ENCODE measurements around the gene KMT5B.
A peak's percentile ranks its signal among the peaks of the same experiment; 100 is the strongest.

KMT5B gene

DNA sequence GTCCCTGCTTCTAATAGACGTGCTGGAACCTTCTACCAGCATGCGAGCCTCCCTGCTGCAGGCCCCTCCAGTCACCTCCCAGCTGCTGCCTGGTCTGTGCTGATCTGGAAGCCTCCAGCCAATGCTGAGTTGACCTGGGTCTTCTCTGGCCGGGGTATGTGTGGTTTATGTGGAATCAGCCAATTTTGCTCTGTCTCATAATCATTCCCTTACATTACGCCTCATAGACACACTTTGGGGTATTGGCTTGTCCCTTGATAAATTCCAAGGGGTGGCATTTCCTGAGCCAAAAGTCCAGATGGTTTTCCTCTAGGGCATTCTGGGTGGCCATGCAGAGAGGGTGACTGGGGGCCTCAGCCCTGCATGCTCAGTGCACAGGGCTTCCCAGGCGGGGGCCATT lies 8.3 kb upstream of the KMT5B start:
- Histone ChIP-seq H3K18ac (ENCODE audit: low read depth in 1 of 2, low read length in 2 of 2) (no peak overlapping the region), H2BK5ac (ENCODE audit: low read depth, low read length, poor library complexity, severe bottlenecking) (no peak overlapping the region), H2AK5ac (ENCODE audit: low read length, severe bottlenecking) (no peak overlapping the region), H3K9ac (ENCODE audit: low read length) (no peak overlapping the region), H3K27me3 (ENCODE audit: control insufficient read depth in 1 of 2, insufficient read depth in 1 of 2, low read length in 2 of 2) (peaks cover 29 to 39% of the 10 kb centered on the region in 2 experiments), H2BK12ac (ENCODE audit: low read length in 2 of 2) (no peak overlapping the region), H3K14ac (ENCODE audit: low read length in 2 of 2) (no peak overlapping the region), H3K27ac (ENCODE audit: low read length, poor library complexity, severe bottlenecking) (no peak overlapping the region), H3K36me3 (ENCODE audit: control insufficient read depth in 1 of 2, insufficient read depth in 2 of 2, low read depth in 1 of 2, low read length in 2 of 2) (no peaks in the 10 kb centered on the region), H4K8ac (ENCODE audit: low read length) (no peak overlapping the region), H3K4me3 (ENCODE audit: insufficient read depth in 1 of 2, low read depth in 1 of 2, low read length in 2 of 2) (no peak overlapping the region), H2BK15ac (ENCODE audit: low read depth, poor library complexity, severe bottlenecking) (no peak overlapping the region), H3K23ac (ENCODE audit: low read length in 2 of 2) (no peak overlapping the region), H3K9me3 (ENCODE audit: control insufficient read depth, low read length) (peaks cover 9% of the 10 kb centered on the region), H2AFZ (ENCODE audit: low read depth, low read length) (no peak overlapping the region), H2BK120ac (ENCODE audit: low read depth, low read length) (no peak overlapping the region), H3K4ac (ENCODE audit: low read depth in 1 of 2, low read length in 2 of 2) (no peak overlapping the region), H3K4me1 (ENCODE audit: control insufficient read depth, insufficient read depth, low read depth, low read length) (peaks cover 3% of the 10 kb centered on the region), H4K91ac (ENCODE audit: low read length) (no peak overlapping the region), H3K79me1 (replicated peaks; ENCODE audit: low read length, poor library complexity, severe bottlenecking) (no peaks in the 10 kb centered on the region), H3K4me2 (ENCODE audit: low read length, poor library complexity, severe bottlenecking) (no peak overlapping the region)
- DNase-seq, result no peak
- 93% methylated on average over 4 of the region's 5 CpGs for WGBS

- Histone ChIP-seq H3K4me2 (ENCODE audit: low read length, poor library complexity, severe bottlenecking) (no peak overlapping the region), H2BK15ac (ENCODE audit: low read depth, poor library complexity, severe bottlenecking) (no peak overlapping the region), H3K9me3 (ENCODE audit: control insufficient read depth, low read length) (no peaks in the 10 kb centered on the region), H2BK5ac (ENCODE audit: low read depth, low read length, poor library complexity, severe bottlenecking) (no peak overlapping the region), H3K36me3 (ENCODE audit: control insufficient read depth in 1 of 2, insufficient read depth in 2 of 2, low read depth in 1 of 2, low read length in 2 of 2) (no peaks in the 10 kb centered on the region), H3K27me3 (ENCODE audit: control insufficient read depth in 1 of 2, insufficient read depth in 1 of 2, low read length in 2 of 2) (peaks cover 17 to 46% of the 10 kb centered on the region in 2 experiments), H3K79me1 (replicated peaks; ENCODE audit: low read length, poor library complexity, severe bottlenecking) (peaks cover 5% of the 10 kb centered on the region), H4K8ac (ENCODE audit: low read length) (no peak overlapping the region), H2AK5ac (ENCODE audit: low read length, severe bottlenecking) (peak overlapping the region; percentile 26), H3K27ac (ENCODE audit: low read length, poor library complexity, severe bottlenecking) (no peak overlapping the region), H3K4me1 (ENCODE audit: control insufficient read depth, insufficient read depth, low read depth, low read length) (peaks cover 17% of the 10 kb centered on the region), H3K9ac (ENCODE audit: low read length) (no peak overlapping the region), H3K4me3 (ENCODE audit: insufficient read depth in 1 of 2, low read depth in 1 of 2, low read length in 2 of 2) (no peak overlapping the region), H2BK12ac (ENCODE audit: low read length in 2 of 2) (no peak overlapping the region), H4K91ac (ENCODE audit: low read length) (no peak overlapping the region), H2AFZ (ENCODE audit: low read depth, low read length) (no peak overlapping the region), H3K14ac (ENCODE audit: low read length in 2 of 2) (no peak overlapping the region), H2BK120ac (ENCODE audit: low read depth, low read length) (no peak overlapping the region), H3K23ac (ENCODE audit: low read length in 2 of 2) (no peak overlapping the region), H3K18ac (ENCODE audit: low read depth in 1 of 2, low read length in 2 of 2) (no peak overlapping the region), H3K4ac (ENCODE audit: low read depth in 1 of 2, low read length in 2 of 2) (no peak overlapping the region)
- no peak for DNase-seq
- 89% methylated on average over 22 of the region's 22 CpGs for WGBS
Observed at GRCh38 chr11:68216171-68216938, 3.3 kb upstream of the KMT5B start.

DNA sequence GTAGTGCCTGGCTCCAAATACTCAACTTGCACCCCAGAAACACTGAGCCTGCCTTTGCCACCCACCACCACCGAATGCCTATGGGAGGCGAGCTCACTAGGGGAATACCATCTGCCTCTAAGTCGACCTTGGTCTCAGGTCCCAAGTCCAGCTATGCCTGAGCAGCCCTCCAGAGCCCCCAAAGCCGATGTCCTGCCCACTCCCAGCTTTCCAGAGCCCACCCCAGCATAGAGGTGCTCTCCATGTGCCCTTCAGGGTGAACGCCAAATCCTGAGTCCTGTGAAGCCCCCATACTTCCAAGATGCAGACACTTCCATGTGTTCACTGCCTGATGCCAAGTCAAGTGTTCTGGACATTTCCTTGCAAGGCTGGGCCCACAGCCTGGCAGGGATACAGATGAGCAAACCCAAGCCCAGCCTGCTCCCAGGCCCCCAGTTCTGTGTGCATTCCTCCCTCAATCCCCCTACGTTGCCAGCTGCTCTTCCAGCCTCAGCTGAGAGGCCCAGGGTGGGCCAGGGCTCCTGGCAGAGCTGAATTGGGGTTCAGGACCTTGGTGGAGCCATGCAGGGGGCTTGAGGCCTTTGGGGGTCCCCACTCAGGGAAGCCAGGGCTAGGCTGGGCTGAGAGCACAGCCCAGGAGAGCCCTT lies 2.6 kb upstream of the KMT5B start:
- Histone ChIP-seq H2BK15ac (ENCODE audit: low read depth, poor library complexity, severe bottlenecking) (peak overlapping the region; percentile 48), H2BK5ac (ENCODE audit: low read depth, low read length, poor library complexity, severe bottlenecking) (no peak overlapping the region), H4K91ac (ENCODE audit: low read length) (no peak overlapping the region), H3K4me1 (ENCODE audit: control insufficient read depth, insufficient read depth, low read depth, low read length) (peaks cover 17% of the 10 kb centered on the region), H3K4me3 (ENCODE audit: insufficient read depth in 1 of 2, low read depth in 1 of 2, low read length in 2 of 2) (no peak overlapping the region), H3K27ac (ENCODE audit: low read length, poor library complexity, severe bottlenecking) (no peak overlapping the region), H2BK120ac (ENCODE audit: low read depth, low read length) (no peak overlapping the region), H4K8ac (ENCODE audit: low read length) (no peak overlapping the region), H3K9me3 (ENCODE audit: control insufficient read depth, low read length) (no peaks in the 10 kb centered on the region), H3K9ac (ENCODE audit: low read length) (no peak overlapping the region), H3K18ac (ENCODE audit: low read depth in 1 of 2, low read length in 2 of 2) (no peak overlapping the region), H2AFZ (ENCODE audit: low read depth, low read length) (no peak overlapping the region), H2BK12ac (ENCODE audit: low read length in 2 of 2) (no peak overlapping the region), H3K4me2 (ENCODE audit: low read length, poor library complexity, severe bottlenecking) (no peak overlapping the region), H3K14ac (ENCODE audit: low read length in 2 of 2) (peak overlapping the region in 1 of 2 experiments; percentile 79), H3K79me1 (replicated peaks; ENCODE audit: low read length, poor library complexity, severe bottlenecking) (peaks cover 5% of the 10 kb centered on the region), H3K36me3 (ENCODE audit: control insufficient read depth in 1 of 2, insufficient read depth in 2 of 2, low read depth in 1 of 2, low read length in 2 of 2) (no peaks in the 10 kb centered on the region), H2AK5ac (ENCODE audit: low read length, severe bottlenecking) (peak overlapping the region; percentile 26), H3K27me3 (ENCODE audit: control insufficient read depth in 1 of 2, insufficient read depth in 1 of 2, low read length in 2 of 2) (peaks cover 16 to 46% of the 10 kb centered on the region in 2 experiments), H3K23ac (ENCODE audit: low read length in 2 of 2) (no peak overlapping the region), H3K4ac (ENCODE audit: low read depth in 1 of 2, low read length in 2 of 2) (no peak overlapping the region)
- 77% methylated on average over 6 of the region's 6 CpGs for WGBS
- DNase-seq, result no peak

GRCh38 chr11:68215087-68215445 lies 2.0 kb upstream of the KMT5B start:
- peaks cover 19% of the 10 kb centered on the region for H3K4me1 ChIP-seq (ENCODE audit: control insufficient read depth, insufficient read depth, low read depth, low read length)
- no peak overlapping the region for H4K8ac ChIP-seq (ENCODE audit: low read length)
- no peak overlapping the region for H3K4me3 ChIP-seq (ENCODE audit: insufficient read depth in 1 of 2, low read depth in 1 of 2, low read length in 2 of 2)
- 83% methylated on average over 15 of the region's 15 CpGs for WGBS
- H2BK120ac ChIP-seq (ENCODE audit: low read depth, low read length), result no peak overlapping the region
- no peak overlapping the region for H2BK15ac ChIP-seq (ENCODE audit: low read depth, poor library complexity, severe bottlenecking)
- no peak overlapping the region for H3K4me2 ChIP-seq (ENCODE audit: low read length, poor library complexity, severe bottlenecking)
- peak overlapping the region; percentile 49 for H2AK5ac ChIP-seq (ENCODE audit: low read length, severe bottlenecking)
- no peaks in the 10 kb centered on the region for H3K36me3 ChIP-seq (ENCODE audit: control insufficient read depth in 1 of 2, insufficient read depth in 2 of 2, low read depth in 1 of 2, low read length in 2 of 2)
- H3K79me1 ChIP-seq (replicated peaks; ENCODE audit: low read length, poor library complexity, severe bottlenecking), result peaks cover 5% of the 10 kb centered on the region
- H3K4ac ChIP-seq (ENCODE audit: low read depth in 1 of 2, low read length in 2 of 2), result no peak overlapping the region
- H3K18ac ChIP-seq (ENCODE audit: low read depth in 1 of 2, low read length in 2 of 2), result no peak overlapping the region
- no peak overlapping the region for H2BK5ac ChIP-seq (ENCODE audit: low read depth, low read length, poor library complexity, severe bottlenecking)
- H3K23ac ChIP-seq (ENCODE audit: low read length in 2 of 2), result no peak overlapping the region
- H3K27me3 ChIP-seq (ENCODE audit: control insufficient read depth in 1 of 2, insufficient read depth in 1 of 2, low read length in 2 of 2), result peaks cover 16 to 45% of the 10 kb centered on the region in 2 experiments
- no peak for DNase-seq
- no peak overlapping the region for H4K91ac ChIP-seq (ENCODE audit: low read length)
- no peak overlapping the region for H3K27ac ChIP-seq (ENCODE audit: low read length, poor library complexity, severe bottlenecking)
- no peak overlapping the region for H2AFZ ChIP-seq (ENCODE audit: low read depth, low read length)
- H3K9me3 ChIP-seq (ENCODE audit: control insufficient read depth, low read length), result no peaks in the 10 kb centered on the region
- H3K9ac ChIP-seq (ENCODE audit: low read length), result no peak overlapping the region
- H3K14ac ChIP-seq (ENCODE audit: low read length in 2 of 2), result no peak overlapping the region
- H2BK12ac ChIP-seq (ENCODE audit: low read length in 2 of 2), result no peak overlapping the region
